GM18508 (cell line): Measurements from ENCODE around the gene MYL10.

ENCODE experiments used
- ATAC-seq: cut with Tn5 transposase; IDR thresholded peaks from one replicate; pipeline ENCODE4 v1.9.1; 2021; ENCODE audit warnings: moderate number of reproducible peaks; ENCODE audit not compliant: insufficient read depth, unreplicated experiment

MYL10 gene

GRCh38 chr7:101580596-101580995, 48.5 kb downstream of the MYL10 start:
- no peak for ATAC-seq

- ATAC-seq: no peak
These were observed 50.5 kb downstream of the MYL10 start for GRCh38 chr7:101578552-101578951.

GRCh38 chr7:101576998-101577397, 52.1 kb downstream of the MYL10 start:
- ATAC-seq: no peak

- no peak for ATAC-seq
These were observed 53.4 kb downstream of the MYL10 start for GRCh38 chr7:101575721-101576120.

GRCh38 chr7:101575168-101575567, 53.9 kb downstream of the MYL10 start:
- no peak for ATAC-seq

- ATAC-seq: no peak
These were observed 56.9 kb downstream of the MYL10 start for GRCh38 chr7:101572156-101572555.

GRCh38 chr7:101567230-101567629, 61.9 kb downstream of the MYL10 start:
- ATAC-seq: no peak

GRCh38 chr7:101565601-101566209, 63.4 kb downstream of the MYL10 start:
- no peak for ATAC-seq

GRCh38 chr7:101564778-101565211, 64.3 kb downstream of the MYL10 start:
- no peak for ATAC-seq

- ATAC-seq: no peak
These were observed 64.9 kb downstream of the MYL10 start for GRCh38 chr7:101563943-101564777.
